Neuronal stem cell (in vitro differentiated cells): ENCODE results near the gene GALR2.

Source experiments
- DNase-seq: peaks from one replicate; pipeline ENCODE4 v3.0.0-alpha.2; 2013; ENCODE audit warnings: low spot score
- H2AFZ ChIP-seq: one replicate; pipeline ENCODE4 v1.6.1; 2013; ENCODE audit warnings: mild to moderate bottlenecking, low read length, inconsistent platforms
- H2AK5ac ChIP-seq: 2 replicates; pipeline ENCODE4 v1.6.1; 2013; ENCODE audit warnings: low read depth, mild to moderate bottlenecking, inconsistent platforms, low read length, moderate library complexity, mixed read lengths
- H2BK120ac ChIP-seq: 2 replicates; pipeline ENCODE4 v1.6.1; 2013; ENCODE audit warnings: low read depth, mild to moderate bottlenecking, inconsistent platforms, low read length, moderate library complexity, mixed read lengths
- H2BK12ac ChIP-seq: one replicate; pipeline ENCODE4 v1.6.1; 2013; ENCODE audit warnings: low read length, inconsistent platforms
- H2BK15ac ChIP-seq: 2 replicates; pipeline ENCODE4 v1.6.1; 2013; ENCODE audit warnings: mild to moderate bottlenecking, low read length, inconsistent platforms, mixed read lengths
- H2BK5ac ChIP-seq: one replicate; pipeline ENCODE4 v1.6.1; 2013; ENCODE audit warnings: inconsistent platforms, mild to moderate bottlenecking, low read length, moderate library complexity
- H3K14ac ChIP-seq: one replicate; pipeline ENCODE4 v1.6.1; 2013; ENCODE audit warnings: low read length, inconsistent platforms
- H3K18ac ChIP-seq: 2 replicates; pipeline ENCODE4 v1.6.1; 2013; ENCODE audit warnings: low read length, inconsistent platforms
- H3K23ac ChIP-seq: 2 replicates; pipeline ENCODE4 v1.6.1; 2013; ENCODE audit warnings: low read depth, mild to moderate bottlenecking, mixed read lengths, low read length, inconsistent platforms; ENCODE audit not compliant: poor library complexity
- H3K27ac ChIP-seq: replicated peaks from 3 replicates; pipeline ENCODE4 v1.5.1; 2013; ENCODE audit warnings: low read length, inconsistent platforms
- H3K27me3 ChIP-seq, 3 experiments: 2 replicates each; pipeline ENCODE4 v1.6.1; 2013; ENCODE audit warnings: low read length in 3 of 3, mild to moderate bottlenecking in 2 of 3, inconsistent platforms in 1 of 3, low read depth in 1 of 3, mixed read lengths in 1 of 3, moderate library complexity in 1 of 3; ENCODE audit not compliant: control insufficient read depth in 3 of 3, insufficient read depth in 3 of 3
- H3K36me3 ChIP-seq, 2 donors: replicated peaks in 1 of 2; 2 replicates each; pipeline ENCODE4 v1.6.1; 2013; ENCODE audit warnings: low read length in 2 of 2; ENCODE audit not compliant: control insufficient read depth in 2 of 2, insufficient read depth in 2 of 2
- H3K4ac ChIP-seq: 2 replicates; pipeline ENCODE4 v1.6.1; 2013; ENCODE audit warnings: inconsistent platforms, mild to moderate bottlenecking, low read length, moderate library complexity
- H3K4me1 ChIP-seq, 2 donors: 1 replicate in 1 of 2; 2 replicates in 1 of 2; pipeline ENCODE4 v1.6.1; 2013; ENCODE audit warnings: low read length in 2 of 2, low read depth in 1 of 2; ENCODE audit not compliant: control insufficient read depth in 2 of 2, insufficient read depth in 1 of 2
- H3K4me2 ChIP-seq: one replicate; pipeline ENCODE4 v1.6.1; 2013; ENCODE audit warnings: mild to moderate bottlenecking, low read length, inconsistent platforms; ENCODE audit not compliant: insufficient read depth, poor library complexity, severe bottlenecking
- H3K4me3 ChIP-seq, 2 donors: 2 replicates each; pipeline ENCODE4 v1.5.1; 2013; ENCODE audit warnings: low read length in 2 of 2, mild to moderate bottlenecking in 2 of 2, inconsistent platforms in 1 of 2, moderate library complexity in 1 of 2
- H3K79me1 ChIP-seq: one replicate; pipeline ENCODE4 v1.6.1; 2013; ENCODE audit warnings: low read depth, mild to moderate bottlenecking, inconsistent platforms, low read length, moderate library complexity
- H3K9ac ChIP-seq: one replicate; pipeline ENCODE4 v1.6.1; 2013; ENCODE audit warnings: mild to moderate bottlenecking, low read depth, low read length, inconsistent platforms; ENCODE audit not compliant: poor library complexity
- H3K9me3 ChIP-seq, 2 donors: replicated peaks in 1 of 2; 2 replicates each; pipeline versions ENCODE3 to v1.6.1; 2013; ENCODE audit warnings: low read length in 2 of 2, mild to moderate bottlenecking in 2 of 2, inconsistent platforms in 1 of 2, low read depth in 1 of 2, mixed read lengths in 1 of 2, moderate library complexity in 1 of 2; ENCODE audit not compliant: control insufficient read depth in 2 of 2, insufficient read depth in 1 of 2
- H4K8ac ChIP-seq: one replicate; pipeline ENCODE4 v1.6.1; 2013; ENCODE audit warnings: low read depth, mild to moderate bottlenecking, inconsistent platforms, low read length, moderate library complexity
- H4K91ac ChIP-seq: one replicate; pipeline ENCODE4 v1.6.1; 2013; ENCODE audit warnings: low read length, low read depth, mild to moderate bottlenecking, inconsistent platforms; ENCODE audit not compliant: poor library complexity
- WGBS, 2 donors: extraction: QIAGEN DNeasy Blood & Tissue Kit; methylation state at CpG; one replicate each; pipeline ENCODE4 v1.1.7; 2013; ENCODE audit warnings: missing lambda C conversion rate in 2 of 2, mixed read lengths in 1 of 2; ENCODE audit not compliant: insufficient read length in 2 of 2, insufficient replicate concordance in 1 of 2; ENCODE audit errors: extremely low coverage in 2 of 2; 5-methylcytosine and 5-hydroxymethylcytosine counted together

GALR2 gene

GRCh38 chr17:76087531-76087930 lies 12.9 kb downstream of the GALR2 start:
- H3K4me1 ChIP-seq: no peaks in the 10 kb centered on the region
- H3K4ac ChIP-seq: no peak overlapping the region
- no peak overlapping the region for H2AFZ ChIP-seq
- H2AK5ac ChIP-seq: no peak overlapping the region
- H4K91ac ChIP-seq: no peak overlapping the region
- no peak for DNase-seq
- H3K27me3 ChIP-seq: no peaks in the 10 kb centered on the region
- no peak overlapping the region for H4K8ac ChIP-seq
- H3K4me2 ChIP-seq: no peak overlapping the region
- no peak overlapping the region for H2BK15ac ChIP-seq
- H3K9me3 ChIP-seq: no peaks in the 10 kb centered on the region
- no peak overlapping the region for H3K14ac ChIP-seq
- no peak overlapping the region for H3K4me3 ChIP-seq
- peak overlapping the region; percentile 75 for H2BK5ac ChIP-seq
- H3K23ac ChIP-seq: no peak overlapping the region
- no peak overlapping the region for H2BK12ac ChIP-seq
- no peak overlapping the region for H3K9ac ChIP-seq
- peaks cover 56 to 97% of the 10 kb centered on the region in 2 donors for H3K36me3 ChIP-seq
- H2BK120ac ChIP-seq: no peak overlapping the region
- no peak overlapping the region for H3K18ac ChIP-seq
- no peak overlapping the region for H3K27ac ChIP-seq
- no peaks in the 10 kb centered on the region for H3K79me1 ChIP-seq
- no CpG with 5 or more reads among the region's 11 CpGs for WGBS, 2 donors

- Histone ChIP-seq H3K4ac (no peak overlapping the region), H3K23ac (no peak overlapping the region), H3K79me1 (peaks cover 2% of the 10 kb centered on the region), H3K36me3 (peaks cover 60 to 97% of the 10 kb centered on the region in 2 donors), H2BK5ac (peak overlapping the region; percentile 75), H3K9me3 (no peaks in the 10 kb centered on the region), H3K18ac (peak overlapping the region; percentile 38), H3K27me3 (no peaks in the 10 kb centered on the region), H3K9ac (no peak overlapping the region), H2AFZ (no peak overlapping the region), H3K27ac (no peak overlapping the region), H3K4me2 (no peak overlapping the region), H3K4me3 (peak overlapping the region in 1 of 2 donors; percentile 65), H4K8ac (no peak overlapping the region), H2BK12ac (no peak overlapping the region), H3K14ac (no peak overlapping the region), H2BK15ac (no peak overlapping the region), H2BK120ac (no peak overlapping the region), H2AK5ac (no peak overlapping the region), H4K91ac (no peak overlapping the region), H3K4me1 (no peaks in the 10 kb centered on the region)
- DNase-seq: no peak
- no CpG with 5 or more reads among the region's 25 CpGs for WGBS, 2 donors
These were observed 13.7 kb downstream of the GALR2 start for GRCh38 chr17:76088041-76088867.

GRCh38 chr17:76088868-76089576 lies 14.4 kb downstream of the GALR2 start:
- no peak overlapping the region for H2AFZ ChIP-seq
- no peak overlapping the region for H4K8ac ChIP-seq
- H2BK15ac ChIP-seq: no peak overlapping the region
- H3K9me3 ChIP-seq: no peaks in the 10 kb centered on the region
- DNase-seq: no peak
- peak overlapping the region in 1 of 2 donors; percentile 65 for H3K4me3 ChIP-seq
- no peak overlapping the region for H3K14ac ChIP-seq
- H2BK12ac ChIP-seq: no peak overlapping the region
- no peak overlapping the region for H2BK5ac ChIP-seq
- H3K27ac ChIP-seq: no peak overlapping the region
- no peak overlapping the region for H3K4me2 ChIP-seq
- peaks cover 64 to 97% of the 10 kb centered on the region in 2 donors for H3K36me3 ChIP-seq
- no peaks in the 10 kb centered on the region for H3K27me3 ChIP-seq
- no peak overlapping the region for H3K4ac ChIP-seq
- H3K23ac ChIP-seq: no peak overlapping the region
- H4K91ac ChIP-seq: no peak overlapping the region
- no CpG with 5 or more reads among the region's 25 CpGs for WGBS, 2 donors
- H3K4me1 ChIP-seq: no peaks in the 10 kb centered on the region
- H2BK120ac ChIP-seq: no peak overlapping the region
- H3K9ac ChIP-seq: no peak overlapping the region
- no peak overlapping the region for H2AK5ac ChIP-seq
- peaks cover 2% of the 10 kb centered on the region for H3K79me1 ChIP-seq
- H3K18ac ChIP-seq: peak overlapping the region; percentile 38
